GM21360 (cell line): ENCODE measurements around the gene AHNAK2.
"Not testable (repeated sequence)": the region's sequence is repeated elsewhere in the genome, so short reads cannot be mapped to it uniquely, and the experiment has no call there.

Source experiments
- ATAC-seq: cut with Tn5 transposase; IDR thresholded peaks from one replicate; pipeline ENCODE4 v1.9.1; 2021; ENCODE audit warnings: mild to moderate bottlenecking, moderate library complexity; ENCODE audit not compliant: unreplicated experiment

The AHNAK2 gene

DNA sequence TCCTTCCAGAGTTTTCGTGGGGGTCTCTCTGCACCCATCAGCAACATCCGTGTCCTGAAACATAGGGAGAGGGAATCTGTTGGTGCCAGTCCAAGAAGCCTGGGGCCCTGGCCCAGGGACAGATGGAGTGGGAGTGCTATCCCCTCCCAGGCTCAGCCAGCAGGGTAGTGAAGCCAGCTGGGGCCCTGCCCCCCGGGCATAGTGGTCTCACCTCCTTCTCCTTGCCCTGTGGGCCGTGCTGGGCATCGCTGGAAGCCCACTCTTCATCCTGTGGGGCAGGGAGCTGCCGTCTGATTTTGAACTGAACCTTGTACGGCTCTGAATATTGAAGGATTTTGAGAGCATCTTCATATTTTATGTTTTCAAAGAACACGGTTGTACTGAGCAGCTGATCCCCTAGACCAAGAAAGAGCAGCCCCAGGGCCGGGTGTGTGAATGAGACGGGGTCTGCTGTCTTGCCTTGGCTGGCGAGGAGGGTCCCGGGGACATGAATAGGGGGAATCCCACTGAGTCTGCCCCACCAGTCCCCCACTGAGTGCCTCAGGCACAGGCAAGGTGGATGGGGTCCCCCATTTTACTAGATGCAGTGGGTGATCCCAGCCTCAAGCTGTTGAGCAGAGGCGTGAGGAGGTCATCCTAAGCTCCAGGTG is 23.3 kb downstream of the AHNAK2 start:
- no peak for ATAC-seq

DNA sequence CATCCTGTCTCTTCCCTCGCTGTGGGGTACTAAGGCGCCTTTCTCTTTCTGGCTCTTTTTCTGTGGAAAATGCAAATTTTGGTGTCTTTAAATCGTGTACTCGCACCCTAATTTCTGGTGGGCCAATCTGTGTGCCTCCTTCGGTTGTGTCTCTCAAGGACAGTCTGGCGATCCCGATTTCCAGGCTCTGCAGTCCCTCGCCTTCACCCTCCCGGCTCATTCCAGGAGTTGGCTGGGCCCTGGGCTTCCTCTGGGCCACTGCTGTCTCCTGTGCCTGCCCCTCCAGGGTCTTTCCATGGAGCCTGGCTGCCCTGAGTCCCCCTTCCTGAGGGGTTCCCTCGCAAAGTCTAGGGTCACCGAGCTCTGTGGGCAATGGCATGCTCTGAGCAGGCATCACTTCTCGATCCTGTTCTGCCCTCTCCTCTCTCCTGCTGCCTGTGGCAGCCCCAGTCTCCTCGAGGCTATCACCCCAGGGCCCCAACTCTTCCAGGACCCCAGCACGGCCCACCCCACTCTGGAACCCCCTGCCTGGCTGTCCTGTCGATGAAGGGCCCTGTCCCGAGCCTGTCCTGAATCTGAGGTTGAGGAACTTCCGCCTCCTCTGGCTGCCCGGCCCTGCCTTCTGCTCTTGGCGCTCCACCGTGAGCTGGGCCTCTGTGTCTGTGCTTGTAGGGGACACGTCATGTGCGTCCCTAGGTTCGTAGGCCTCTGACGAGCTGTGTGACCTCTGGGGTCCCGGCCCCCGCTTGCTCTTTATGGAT is 24.1 kb downstream of the AHNAK2 start:
- no peak for ATAC-seq

DNA sequence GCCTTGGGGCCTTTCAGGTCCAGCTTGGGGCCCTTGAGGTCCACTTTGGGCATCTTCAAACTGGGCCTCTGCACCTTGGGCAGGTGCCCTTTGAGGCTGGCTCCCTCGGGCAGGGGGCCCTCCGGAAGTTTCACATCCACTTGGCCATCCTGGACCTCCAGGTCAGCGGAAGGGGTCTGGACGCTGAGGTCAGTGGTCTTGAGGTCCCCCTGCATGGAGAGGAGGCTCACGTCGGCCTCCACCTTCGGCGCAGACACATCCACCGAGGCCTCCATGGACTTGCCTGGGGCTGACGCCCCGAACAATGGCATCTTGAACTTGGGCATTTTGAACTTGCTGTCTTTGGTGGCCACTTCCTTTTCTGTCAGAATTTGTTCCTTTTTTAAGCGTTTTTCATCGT is 25.1 kb downstream of the AHNAK2 start:
- no peak for ATAC-seq

DNA sequence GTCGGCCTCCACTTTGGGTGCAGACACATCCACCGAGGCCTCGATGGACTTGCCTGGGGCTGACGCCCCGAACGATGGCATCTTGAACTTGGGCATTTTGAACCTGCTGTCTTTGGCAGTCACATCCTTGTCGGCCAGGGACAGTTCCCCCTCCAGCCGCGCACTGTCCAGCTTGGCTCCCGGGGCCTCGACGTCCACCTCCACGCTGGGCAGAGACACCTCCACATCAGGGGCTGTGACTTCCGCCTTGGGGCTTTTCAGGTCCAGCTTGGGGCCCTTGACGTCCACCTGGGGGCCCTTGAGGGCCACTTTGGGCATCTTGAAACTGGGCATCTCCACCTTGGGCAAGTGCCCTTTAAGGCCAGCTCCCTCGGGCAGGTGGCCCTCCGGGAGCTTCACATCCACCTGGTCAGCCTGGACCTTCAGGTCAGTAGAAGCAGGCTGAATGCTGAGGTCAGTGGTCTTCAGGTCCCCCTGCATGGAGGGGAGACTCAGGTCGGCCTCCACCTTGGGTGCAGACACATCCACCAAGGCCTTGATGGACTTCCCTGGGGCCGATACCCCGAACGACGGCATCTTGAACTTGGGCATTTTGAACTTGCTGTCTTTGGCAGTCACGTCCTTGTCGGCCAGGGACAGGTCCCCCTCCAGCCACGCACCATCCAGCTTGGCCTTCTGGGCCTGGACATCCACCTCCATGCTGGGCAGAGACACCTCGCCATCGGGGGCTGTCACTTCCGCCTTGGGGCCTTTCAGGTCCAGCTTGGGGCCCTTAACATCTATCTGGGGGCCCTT is 26.1 kb downstream of the AHNAK2 start:
- ATAC-seq: not testable (repeated sequence)

DNA sequence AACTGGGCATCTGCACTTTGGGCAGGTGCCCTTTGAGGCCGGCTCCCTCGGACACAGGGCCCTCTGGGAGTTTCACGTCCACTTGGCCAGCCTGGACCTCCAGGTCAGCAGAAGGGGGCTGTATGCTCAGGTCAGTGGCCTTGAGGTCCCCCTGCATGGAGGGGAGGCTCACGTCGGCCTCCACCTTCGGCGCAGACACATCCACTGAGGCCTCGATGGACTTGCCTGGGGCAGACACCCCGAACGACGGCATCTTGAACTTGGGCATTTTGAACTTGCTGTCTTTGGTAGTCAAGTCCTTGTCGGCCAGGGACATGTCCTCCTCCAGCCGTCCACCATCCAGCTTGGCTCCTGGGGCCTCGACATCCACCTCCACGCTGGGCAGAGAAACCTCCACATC is 27.5 kb downstream of the AHNAK2 start:
- ATAC-seq: not testable (repeated sequence)

DNA sequence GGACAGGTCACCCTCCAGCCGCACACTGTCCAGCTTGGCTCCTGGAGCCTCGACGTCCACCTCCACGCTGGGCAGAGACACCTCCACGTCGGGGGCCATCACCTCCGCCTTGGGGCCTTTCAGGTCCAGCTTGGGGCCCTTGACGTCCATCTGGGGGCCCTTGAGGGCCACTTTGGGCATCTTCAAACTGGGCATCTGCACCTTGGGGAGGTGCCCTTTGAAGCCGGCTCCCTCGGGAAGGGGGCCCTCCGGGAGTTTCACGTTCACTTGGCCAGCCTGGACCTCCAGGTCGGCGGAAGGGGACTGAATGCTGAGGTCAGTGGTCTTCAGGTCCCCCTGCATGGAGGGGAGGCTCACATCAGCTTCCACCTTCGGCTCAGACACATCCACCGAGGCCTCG is 28.2 kb downstream of the AHNAK2 start:
- no peak for ATAC-seq

DNA sequence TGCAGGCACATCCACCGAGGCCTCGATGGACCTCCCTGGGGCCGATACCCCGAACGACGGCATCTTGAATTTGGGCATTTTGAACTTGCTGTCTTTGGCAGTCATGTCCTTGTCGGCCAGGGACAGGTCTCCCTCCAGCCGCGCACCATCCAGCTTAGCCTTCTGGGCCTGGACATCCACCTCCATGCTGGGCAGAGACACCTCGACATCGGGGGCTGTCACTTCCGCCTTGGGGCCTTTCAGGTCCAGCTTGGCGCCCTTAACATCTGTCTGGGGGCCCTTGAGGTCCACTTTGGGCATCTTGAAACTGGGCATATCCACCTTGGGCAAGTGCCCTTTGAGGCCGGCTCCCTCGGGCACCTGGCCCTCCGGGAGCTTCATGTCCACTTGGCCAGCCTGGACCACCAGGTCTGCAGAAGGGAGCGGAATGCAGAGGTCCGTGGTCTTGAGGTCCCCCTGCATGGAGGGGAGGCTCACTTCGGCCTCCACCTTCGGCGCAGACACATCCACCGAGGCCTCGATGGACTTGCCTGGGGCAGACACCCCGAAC is 28.7 kb downstream of the AHNAK2 start:
- not testable (repeated sequence) for ATAC-seq

DNA sequence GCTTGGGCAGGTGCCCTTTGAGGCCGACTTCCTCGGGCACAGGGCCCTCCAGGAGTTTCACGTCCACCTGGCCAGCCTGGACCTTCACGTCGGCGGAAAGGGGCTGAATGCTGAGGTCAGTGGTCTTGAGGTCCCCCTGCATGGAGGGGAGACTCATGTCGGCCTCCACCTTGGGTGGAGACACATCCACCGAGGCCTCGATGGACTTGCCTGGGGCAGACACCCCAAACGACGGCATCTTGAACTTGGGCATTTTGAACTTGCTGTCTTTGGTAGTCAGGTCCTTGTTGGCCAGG is 29.5 kb downstream of the AHNAK2 start:
- no peak for ATAC-seq

DNA sequence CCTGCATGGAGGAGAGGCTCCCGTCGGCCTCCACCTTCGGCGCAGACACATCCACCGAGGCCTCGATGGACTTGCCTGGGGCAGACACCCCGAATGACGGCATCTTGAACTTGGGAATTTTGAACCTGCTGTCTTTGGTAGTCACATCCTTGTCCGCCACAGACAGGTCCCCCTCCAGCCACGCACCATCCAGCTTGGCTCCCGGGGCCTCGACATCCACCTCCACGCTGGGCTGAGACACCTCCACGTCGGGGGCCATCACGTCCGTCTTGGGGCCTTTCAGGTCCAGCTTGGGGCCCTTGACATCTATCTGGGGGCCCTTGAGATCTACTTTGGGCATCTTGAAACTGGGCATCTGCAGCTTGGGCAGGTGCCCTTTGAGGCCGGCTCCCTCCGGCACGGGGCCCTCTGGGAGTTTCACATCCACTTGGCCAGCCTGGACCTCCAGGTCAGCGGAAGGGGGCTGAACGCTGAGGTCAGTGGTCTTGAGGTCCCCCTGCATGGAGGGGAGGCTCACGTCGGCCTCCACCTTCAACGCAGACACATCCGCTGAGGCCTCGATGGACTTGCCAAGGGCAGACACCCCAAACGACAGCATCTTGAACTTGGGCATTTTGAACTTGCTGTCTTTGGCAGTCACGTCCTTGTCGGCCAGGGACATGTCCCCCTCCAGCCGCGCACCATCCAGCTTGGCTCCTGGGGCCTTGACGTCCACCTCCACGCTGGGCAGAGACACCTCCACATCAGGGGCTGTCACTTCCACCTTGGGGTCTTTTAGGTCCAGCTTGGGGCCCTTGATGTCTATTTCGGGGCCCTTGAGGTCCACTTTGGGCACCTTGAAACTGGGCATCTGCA is 30.1 kb downstream of the AHNAK2 start:
- not testable (repeated sequence) for ATAC-seq

DNA sequence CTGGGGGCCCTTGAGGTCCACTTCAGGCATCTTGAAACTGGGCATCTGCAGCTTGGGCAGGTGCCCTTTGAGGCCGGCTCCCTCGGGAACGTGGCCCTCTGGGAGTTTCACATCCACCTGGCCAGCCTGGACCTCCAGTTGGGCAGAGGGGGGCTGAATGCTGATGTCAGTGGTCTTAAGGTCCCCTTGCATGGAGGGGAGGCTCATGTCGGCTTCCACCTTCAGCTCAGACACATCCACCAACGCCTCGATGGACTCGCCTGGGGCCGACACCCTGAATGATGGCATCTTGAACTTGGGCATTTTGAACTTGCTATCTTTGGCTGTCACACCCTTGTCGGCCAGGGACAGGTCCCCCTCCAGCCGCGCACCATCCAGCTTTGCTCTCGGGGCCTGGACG is 31.0 kb downstream of the AHNAK2 start:
- ATAC-seq: not testable (repeated sequence)

DNA sequence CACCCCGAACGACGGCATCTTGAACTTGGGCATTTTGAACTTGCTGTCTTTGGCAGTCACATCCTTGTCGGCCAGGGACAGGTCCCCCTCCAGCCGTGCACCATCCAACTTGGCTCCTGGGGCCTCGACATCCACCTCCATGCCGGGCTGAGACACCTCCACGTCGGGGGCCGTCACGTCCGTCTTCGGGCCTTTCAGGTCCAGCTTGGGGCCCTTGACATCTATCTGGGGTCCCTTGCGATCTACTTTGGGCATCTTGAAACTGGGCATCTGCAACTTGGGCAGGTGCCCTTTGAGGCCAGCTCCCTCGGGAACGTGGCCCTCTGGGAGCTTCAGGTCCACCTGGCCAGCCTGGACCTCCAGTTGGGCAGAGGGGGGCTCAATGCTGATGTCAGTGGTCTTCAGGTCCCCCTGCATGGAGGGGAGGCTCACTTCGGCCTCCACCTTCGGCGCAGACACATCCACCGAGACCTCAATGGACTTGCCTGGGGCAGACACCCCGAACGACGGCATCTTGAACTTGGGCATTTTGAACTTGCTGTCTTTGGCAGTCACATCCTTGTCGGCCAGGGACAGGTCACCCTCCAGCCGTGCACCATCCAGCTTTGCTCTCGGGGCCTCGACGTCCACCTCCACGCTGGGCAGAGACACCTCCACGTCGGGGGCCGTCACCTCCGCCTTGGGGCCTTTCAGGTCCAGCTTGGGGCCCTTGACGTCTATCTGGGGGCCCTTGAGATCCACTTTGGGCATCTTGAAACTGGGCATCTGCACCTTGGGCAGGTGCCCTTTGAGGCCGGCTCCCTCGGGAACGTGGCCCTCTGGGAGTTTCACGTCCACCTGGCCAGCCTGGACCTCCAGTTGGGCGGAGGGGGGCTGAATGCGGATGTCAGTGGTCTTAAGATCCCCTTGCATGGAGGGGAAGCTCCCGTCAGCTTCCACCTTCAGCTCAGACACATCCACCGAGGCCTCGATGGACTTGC is 31.9 kb downstream of the AHNAK2 start:
- ATAC-seq: not testable (repeated sequence)

DNA sequence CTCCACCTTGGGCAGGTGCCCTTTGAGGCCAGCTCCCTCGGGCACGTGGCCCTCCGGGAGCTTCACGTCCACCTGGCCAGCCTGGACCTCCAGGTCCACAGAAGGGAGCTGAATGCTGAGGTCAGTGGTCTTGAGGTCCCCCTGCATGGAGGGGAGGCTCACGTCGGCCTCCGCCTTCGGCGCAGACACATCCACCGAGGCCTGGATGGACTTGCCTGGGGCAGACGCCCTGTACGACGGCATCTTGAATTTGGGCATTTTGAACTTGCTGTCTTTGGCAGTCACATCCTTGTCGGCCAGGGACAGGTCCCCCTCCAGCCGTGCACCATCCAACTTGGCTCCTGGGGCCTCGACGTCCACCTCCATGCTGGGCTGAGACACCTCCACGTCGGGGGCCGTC is 32.9 kb downstream of the AHNAK2 start:
- not testable (repeated sequence) for ATAC-seq

DNA sequence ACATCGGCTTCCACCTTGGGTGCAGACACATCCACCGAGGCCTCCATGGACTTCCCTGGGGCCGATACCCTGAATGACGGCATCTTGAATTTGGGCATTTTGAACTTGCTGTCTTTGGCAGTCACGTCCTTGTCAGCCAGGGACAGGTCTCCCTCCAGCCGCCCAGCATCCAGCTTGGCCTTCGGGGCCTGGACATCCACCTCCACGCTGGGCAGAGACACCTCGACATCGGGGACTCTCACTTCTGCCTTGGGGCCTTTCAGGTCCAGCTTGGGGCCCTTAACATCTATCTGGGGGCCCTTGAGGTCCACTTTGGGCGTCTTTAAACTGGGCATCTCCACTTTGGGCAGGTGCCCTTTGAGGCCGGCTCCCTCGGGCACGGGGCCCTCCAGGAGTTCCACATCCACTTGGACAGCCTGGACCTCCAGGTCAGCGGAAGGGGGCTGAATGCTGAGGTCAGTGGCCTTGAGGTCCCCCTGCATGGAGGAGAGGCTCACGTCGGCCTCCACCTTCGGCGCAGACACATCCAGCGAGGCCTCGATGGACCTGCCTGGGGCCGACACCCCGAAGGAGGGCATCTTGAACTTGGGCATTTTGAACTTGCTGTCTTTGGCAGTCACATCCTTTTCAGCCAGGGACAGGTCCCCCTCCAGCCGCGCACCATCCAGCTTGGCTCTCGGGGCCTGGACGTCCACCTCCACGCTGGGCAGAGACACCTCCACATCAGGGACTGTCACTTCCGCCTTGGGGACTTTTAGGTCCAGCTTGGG is 33.6 kb downstream of the AHNAK2 start:
- ATAC-seq: not testable (repeated sequence)

DNA sequence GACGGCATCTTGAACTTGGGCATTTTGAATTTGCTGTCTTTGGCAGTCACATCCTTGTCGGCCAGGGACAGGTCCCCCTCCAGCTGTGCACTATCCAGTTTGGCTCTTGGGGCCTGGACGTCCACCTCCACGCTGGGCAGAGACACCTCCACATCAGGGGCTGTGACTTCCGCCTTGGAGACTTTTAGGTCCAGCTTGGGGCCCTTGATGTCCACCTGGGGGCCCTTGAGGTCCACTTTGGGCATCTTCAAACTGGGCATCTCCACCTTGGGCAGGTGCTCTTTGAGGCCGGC is 34.2 kb downstream of the AHNAK2 start:
- ATAC-seq: not testable (repeated sequence)

DNA sequence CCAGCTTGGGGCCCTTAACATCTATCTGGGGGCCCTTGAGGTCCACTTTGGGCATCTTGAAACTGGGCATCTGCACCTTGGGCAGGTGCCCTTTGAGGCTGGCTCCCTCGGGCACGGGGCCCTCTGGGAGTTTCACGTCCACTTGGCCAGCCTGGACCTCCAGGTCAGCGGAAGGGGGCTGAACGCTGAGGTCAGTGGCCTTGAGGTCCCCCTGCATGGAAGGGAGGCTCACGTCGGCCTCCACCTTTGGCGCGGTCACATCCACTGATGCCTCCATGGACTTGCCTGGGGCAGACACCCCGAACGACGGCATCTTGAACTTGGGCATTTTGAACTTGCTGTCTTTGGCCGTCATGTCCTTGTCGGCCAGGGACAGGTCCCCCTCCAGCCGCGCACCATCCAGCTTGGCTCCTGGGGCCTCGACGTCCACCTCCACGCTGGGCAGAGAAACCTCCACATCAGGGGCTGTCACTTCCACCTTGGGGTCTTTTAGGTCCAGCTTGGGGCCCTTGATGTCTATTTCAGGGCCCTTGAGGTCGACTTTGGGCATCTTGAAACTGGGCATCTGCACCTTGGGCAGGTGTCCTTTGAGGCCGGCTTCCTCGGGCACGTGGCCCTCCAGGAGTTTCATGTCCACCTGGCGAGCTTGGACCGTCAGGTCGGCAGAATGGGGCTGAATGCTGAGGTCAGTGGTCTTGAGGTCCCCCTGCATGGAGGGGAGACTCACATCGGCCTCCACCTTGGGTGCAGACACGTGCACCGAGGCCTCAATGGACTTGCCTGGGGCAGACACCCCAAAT is 34.8 kb downstream of the AHNAK2 start:
- not testable (repeated sequence) for ATAC-seq

DNA sequence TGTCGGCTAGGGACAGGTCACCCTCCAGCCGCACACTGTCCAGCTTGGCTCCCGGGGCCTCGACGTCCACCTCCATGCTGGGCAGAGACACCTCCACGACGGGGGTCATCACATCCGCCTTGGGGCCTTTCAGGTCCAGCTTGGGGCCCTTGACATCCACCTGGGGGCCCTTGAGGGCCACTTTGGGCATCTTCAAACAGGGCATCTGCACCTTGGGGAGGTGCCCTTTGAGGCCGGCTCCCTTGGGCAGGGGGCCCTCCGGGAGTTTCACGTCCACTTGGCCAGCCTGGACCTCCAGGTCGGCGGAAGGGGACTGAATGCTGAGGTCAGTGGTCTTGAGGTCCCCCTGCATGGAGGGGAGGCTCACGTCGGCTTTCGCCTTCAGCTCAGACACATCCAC is 35.6 kb downstream of the AHNAK2 start:
- ATAC-seq: no peak

DNA sequence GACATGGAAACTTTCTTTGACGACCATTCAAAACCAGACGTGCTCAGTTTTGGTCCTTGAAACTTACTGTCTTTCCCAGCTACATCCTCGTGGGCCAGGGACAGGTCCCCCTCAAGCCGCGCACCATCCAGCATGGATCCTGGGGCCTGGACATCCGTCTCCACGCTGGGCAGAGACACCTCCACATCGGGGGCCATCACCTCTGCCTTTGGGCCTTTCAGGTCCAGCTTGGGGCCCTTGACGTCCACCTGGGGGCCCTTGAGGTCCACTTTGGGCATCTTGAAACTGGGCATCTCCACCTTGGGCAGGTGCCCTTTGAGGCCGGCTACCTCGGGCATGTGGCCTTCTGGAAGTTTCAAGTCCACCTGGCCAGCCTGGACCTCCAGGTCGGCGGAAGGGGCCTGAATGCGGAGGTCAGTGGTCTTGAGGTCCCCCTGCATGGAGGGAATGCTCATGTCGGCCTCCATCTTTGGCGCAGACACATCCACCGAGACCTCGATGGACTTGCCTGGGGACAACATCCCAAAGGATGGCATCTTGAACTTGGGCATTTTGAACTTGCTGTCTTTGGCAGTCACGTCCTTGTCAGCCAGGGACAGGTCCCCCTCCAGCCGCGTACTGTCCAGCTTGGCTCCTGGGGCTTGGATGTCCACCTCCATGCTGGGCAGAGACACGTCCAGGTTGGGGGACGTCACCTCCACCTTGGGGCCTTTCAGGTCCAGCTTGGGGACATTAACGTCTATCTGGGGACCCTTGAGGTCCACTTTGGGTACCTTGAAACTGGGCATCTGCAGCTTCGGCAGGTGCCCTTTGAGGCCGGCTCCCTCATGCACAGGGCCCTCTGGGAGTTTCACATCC is 36.4 kb downstream of the AHNAK2 start:
- ATAC-seq: no peak
